Endodermal cell (in vitro differentiated cells): ENCODE data around the gene HMCES. TPM values are rescaled to one million over a fixed set of nuclear protein-coding genes. Genes with fewer than 3 reads are reported as not detected.
"Not testable (repeated sequence)": the region's sequence is repeated elsewhere in the genome, so short reads cannot be mapped to it uniquely, and the experiment has no call there.

Source experiments
- DNase-seq: peaks from one replicate; pipeline ENCODE4 v3.0.0-alpha.2; 2017
- H3K27ac ChIP-seq: 2 replicates; pipeline ENCODE4 v1.5.1; 2013; ENCODE audit warnings: mild to moderate bottlenecking, low read depth, low read length, moderate library complexity
- H3K27me3 ChIP-seq: 2 replicates; pipeline ENCODE4 v1.6.1; 2013; ENCODE audit warnings: mild to moderate bottlenecking, low read length, moderate library complexity; ENCODE audit not compliant: insufficient read depth, control insufficient read depth, poor library complexity, severe bottlenecking
- H3K36me3 ChIP-seq: 2 replicates; pipeline ENCODE4 v1.7.0; 2013; ENCODE audit warnings: mild to moderate bottlenecking, low read length, moderate library complexity; ENCODE audit not compliant: control insufficient read depth, insufficient read depth
- H3K4me1 ChIP-seq: one replicate; pipeline ENCODE4 v1.7.0; 2013; ENCODE audit warnings: low read length; ENCODE audit not compliant: control insufficient read depth, insufficient read depth
- H3K4me3 ChIP-seq: 2 replicates; pipeline ENCODE4 v1.5.1; 2013; ENCODE audit warnings: mild to moderate bottlenecking, low read length, moderate library complexity
- H3K9ac ChIP-seq: 2 replicates; pipeline ENCODE4 v1.6.1; 2013; ENCODE audit warnings: mild to moderate bottlenecking, low read length, moderate library complexity; ENCODE audit not compliant: poor library complexity, severe bottlenecking; ENCODE audit errors: extremely low read depth
- H3K9me3 ChIP-seq: 2 replicates; pipeline ENCODE4 v1.6.1; 2013; ENCODE audit warnings: mild to moderate bottlenecking, low read length, moderate library complexity; ENCODE audit not compliant: control insufficient read depth
- H3K27ac Mint-ChIP-seq: 2 replicates; pipeline ENCODE4 v1.8.0; 2020; ENCODE audit warnings: mixed read lengths
- H3K27me3 Mint-ChIP-seq: 2 replicates; pipeline ENCODE4 v1.8.0; 2021; ENCODE audit warnings: mild to moderate bottlenecking, mixed read lengths; ENCODE audit not compliant: insufficient read depth
- H3K36me3 Mint-ChIP-seq: 2 replicates; pipeline ENCODE4 v1.8.0; 2020; ENCODE audit warnings: low read depth, mixed read lengths
- H3K4me1 Mint-ChIP-seq: 2 replicates; pipeline ENCODE4 v1.8.0; 2020; ENCODE audit warnings: mixed read lengths
- H3K4me3 Mint-ChIP-seq: 2 replicates; pipeline ENCODE4 v1.8.0; 2020; ENCODE audit warnings: mild to moderate bottlenecking, moderate library complexity, mixed read lengths
- H3K9me3 Mint-ChIP-seq: 2 replicates; pipeline ENCODE4 v1.8.0; 2020; ENCODE audit warnings: mild to moderate bottlenecking, mixed read lengths
- WGBS, 2 experiments: methylation state at CpG; one replicate each; pipeline versions ENCODE4 v1.1.5 to v1.1.7; 2013; ENCODE audit warnings: missing lambda C conversion rate in 2 of 2, mixed read lengths in 1 of 2; ENCODE audit not compliant: insufficient coverage in 1 of 2, insufficient read length in 1 of 2; 5-methylcytosine and 5-hydroxymethylcytosine counted together
- total RNA-seq, 2 donors: library from RNA; stranded (reverse); fragmentation: NEBNext Ultra II Directional in 1 of 2; extraction: Animal tissue kit (Norgen Biotek cat#: 25700) in 1 of 2; gene quantifications; 2 replicates in 1 of 2; 3 replicates in 1 of 2; pipeline ENCODE4 v1.2.1, GENCODE V29; 2021
- TF ChIP-seq, protein P1 (sequence below): fragments of 200-600 bp; sonication (generic); conservative IDR thresholded peaks from 2 replicates; pipeline ENCODE4 v1.5.0; 2021; ENCODE audit warnings: antibody characterized with exemption, mild to moderate bottlenecking

HMCES gene
- total RNA-seq, 2 donors from 2014 or later: 42.9 to 46.9 TPM

DNA sequence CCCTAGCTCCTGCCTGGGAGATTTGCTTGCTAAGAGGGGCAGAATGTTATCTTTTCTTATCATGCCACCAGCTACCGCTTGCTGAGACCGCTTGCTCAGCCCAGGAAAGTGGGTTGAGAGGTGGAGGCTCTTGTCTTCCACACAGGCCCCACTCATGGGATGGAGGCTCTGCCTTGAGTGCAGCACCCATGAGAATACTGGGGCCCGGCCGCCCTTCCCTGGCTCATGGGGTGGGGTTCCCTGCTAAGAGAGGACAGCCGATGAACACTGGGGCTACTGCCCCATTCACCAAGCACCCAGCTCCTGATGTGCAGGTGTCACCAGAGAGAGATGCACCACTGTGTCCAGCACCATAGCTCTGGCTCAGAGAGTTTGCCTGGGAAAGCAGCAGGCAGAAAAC is 55.2 kb downstream of the HMCES start:
- TF ChIP-seq, protein P1, sequence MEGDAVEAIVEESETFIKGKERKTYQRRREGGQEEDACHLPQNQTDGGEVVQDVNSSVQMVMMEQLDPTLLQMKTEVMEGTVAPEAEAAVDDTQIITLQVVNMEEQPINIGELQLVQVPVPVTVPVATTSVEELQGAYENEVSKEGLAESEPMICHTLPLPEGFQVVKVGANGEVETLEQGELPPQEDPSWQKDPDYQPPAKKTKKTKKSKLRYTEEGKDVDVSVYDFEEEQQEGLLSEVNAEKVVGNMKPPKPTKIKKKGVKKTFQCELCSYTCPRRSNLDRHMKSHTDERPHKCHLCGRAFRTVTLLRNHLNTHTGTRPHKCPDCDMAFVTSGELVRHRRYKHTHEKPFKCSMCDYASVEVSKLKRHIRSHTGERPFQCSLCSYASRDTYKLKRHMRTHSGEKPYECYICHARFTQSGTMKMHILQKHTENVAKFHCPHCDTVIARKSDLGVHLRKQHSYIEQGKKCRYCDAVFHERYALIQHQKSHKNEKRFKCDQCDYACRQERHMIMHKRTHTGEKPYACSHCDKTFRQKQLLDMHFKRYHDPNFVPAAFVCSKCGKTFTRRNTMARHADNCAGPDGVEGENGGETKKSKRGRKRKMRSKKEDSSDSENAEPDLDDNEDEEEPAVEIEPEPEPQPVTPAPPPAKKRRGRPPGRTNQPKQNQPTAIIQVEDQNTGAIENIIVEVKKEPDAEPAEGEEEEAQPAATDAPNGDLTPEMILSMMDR: no peak
- peaks cover 13% of the 10 kb centered on the region for H3K4me1 Mint-ChIP-seq
- no peak overlapping the region for H3K27ac ChIP-seq
- no peaks in the 10 kb centered on the region for H3K36me3 ChIP-seq
- 81 to 90% methylated on average over 2 to 5 of the region's 5 CpGs for WGBS, 2 experiments
- H3K4me1 ChIP-seq: no peaks in the 10 kb centered on the region
- H3K27me3 ChIP-seq: no peaks in the 10 kb centered on the region
- no peaks in the 10 kb centered on the region for H3K9me3 ChIP-seq
- no peak overlapping the region for H3K4me3 Mint-ChIP-seq
- H3K27me3 Mint-ChIP-seq: peaks cover 9% of the 10 kb centered on the region
- no peak overlapping the region for H3K27ac Mint-ChIP-seq
- H3K9me3 Mint-ChIP-seq: peaks cover 4% of the 10 kb centered on the region
- no peak for DNase-seq
- H3K4me3 ChIP-seq: no peak overlapping the region
- H3K36me3 Mint-ChIP-seq: no peaks in the 10 kb centered on the region
- H3K9ac ChIP-seq: no peak overlapping the region

DNA sequence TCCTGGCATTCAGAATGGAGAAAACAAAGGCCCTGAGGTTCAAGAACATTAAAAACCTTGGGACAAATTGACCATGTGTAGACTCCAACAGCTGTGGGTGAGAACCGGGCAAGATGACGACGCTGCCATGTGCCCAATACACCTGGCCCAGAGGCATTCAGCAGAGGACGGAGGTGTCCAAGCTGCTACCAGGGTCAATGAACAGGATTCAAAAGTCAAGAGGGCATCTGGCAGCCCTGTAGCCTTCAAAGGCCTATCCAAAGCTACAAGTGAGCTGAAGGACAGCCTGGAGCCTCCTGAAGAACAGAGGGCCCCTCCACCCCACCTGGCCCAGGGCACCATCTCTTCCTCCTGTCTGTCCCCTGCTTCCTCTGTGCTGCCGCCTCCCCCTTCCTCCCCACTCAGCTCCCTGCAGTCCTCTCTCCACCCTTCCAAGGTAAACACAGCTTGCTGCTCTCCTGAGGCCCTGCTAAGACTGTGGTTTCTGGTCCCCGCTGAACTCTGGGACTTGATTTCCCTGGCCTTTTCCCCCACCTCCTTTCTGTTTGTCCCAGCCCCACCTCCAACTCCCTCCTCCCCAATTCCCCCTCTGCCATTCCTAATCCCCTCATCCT is 57.5 kb downstream of the HMCES start:
- no peaks in the 10 kb centered on the region for H3K4me1 ChIP-seq
- no peak overlapping the region for H3K27ac Mint-ChIP-seq
- H3K4me1 Mint-ChIP-seq: peaks cover 13% of the 10 kb centered on the region

DNA sequence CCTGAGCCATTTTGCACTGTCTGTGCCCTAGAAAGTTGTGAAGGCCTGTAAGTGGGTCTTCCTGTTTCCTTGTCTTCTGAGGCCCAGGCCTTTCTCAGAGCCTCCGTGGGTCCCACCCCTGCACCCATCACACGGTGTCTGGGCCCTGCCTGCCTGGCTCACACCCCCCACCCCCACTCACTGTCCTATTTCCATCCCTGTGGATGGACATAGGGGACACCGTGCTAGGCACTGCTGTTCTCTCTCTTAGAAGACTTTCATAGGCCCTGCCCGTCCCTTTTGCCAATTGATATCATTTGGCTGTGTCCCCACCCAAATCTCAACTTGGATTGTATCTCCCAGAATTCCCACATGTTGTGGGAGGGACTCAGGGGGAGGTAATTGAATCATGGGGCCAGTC is 59.0 kb downstream of the HMCES start:
- not testable (repeated sequence) for H3K4me3 ChIP-seq, H3K9me3 ChIP-seq, H3K27ac Mint-ChIP-seq, H3K4me3 Mint-ChIP-seq, H3K4me1 ChIP-seq, DNase-seq, H3K27me3 Mint-ChIP-seq, H3K27me3 ChIP-seq, H3K9ac ChIP-seq, H3K27ac ChIP-seq, H3K36me3 Mint-ChIP-seq, H3K36me3 ChIP-seq
- WGBS, 2 experiments: 91% methylated on average over 4 of the region's 4 CpGs; no CpG with 5 or more reads in 1 of the 2 experiments
- Mint-ChIP-seq H3K4me1 (peaks cover 13% of the 10 kb centered on the region), H3K9me3 (peaks cover 15% of the 10 kb centered on the region)

More for the DNA sequence above, 57.5 kb downstream of the HMCES start:
- H3K9me3 ChIP-seq: no peaks in the 10 kb centered on the region
- Mint-ChIP-seq H3K36me3 (no peaks in the 10 kb centered on the region), H3K27me3 (peaks cover 6% of the 10 kb centered on the region), H3K9me3 (peaks cover 15% of the 10 kb centered on the region), H3K4me3 (no peak overlapping the region)
- H3K9ac ChIP-seq: no peak overlapping the region
- H3K4me3 ChIP-seq: no peak overlapping the region
- no peaks in the 10 kb centered on the region for H3K36me3 ChIP-seq
- WGBS, 2 experiments: 89 to 96% methylated on average over 6 of the region's 6 CpGs
- DNase-seq: no peak
- TF ChIP-seq, protein P1: no peak
- H3K27ac ChIP-seq: no peak overlapping the region
- no peaks in the 10 kb centered on the region for H3K27me3 ChIP-seq

DNA sequence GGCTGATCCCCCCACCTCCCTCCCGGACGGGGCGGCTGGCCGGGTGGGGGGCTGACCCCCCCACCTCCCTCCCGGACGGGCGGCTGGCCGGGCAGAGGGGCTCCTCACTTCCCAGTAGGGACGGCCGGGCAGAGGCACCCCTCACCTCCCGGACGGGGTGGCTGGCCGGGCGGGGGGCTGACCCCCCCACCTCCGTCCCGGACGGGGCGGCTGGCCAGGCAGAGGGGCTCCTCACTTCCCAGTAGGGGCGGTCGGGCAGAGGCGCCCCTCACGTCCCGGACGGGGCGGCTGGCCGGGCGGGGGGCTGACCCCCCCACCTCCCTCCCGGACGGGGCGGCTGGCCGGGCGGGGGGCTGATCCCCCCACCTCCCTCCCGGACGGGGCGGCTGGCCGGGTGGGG is 60.5 kb downstream of the HMCES start:
- H3K27ac Mint-ChIP-seq, H3K36me3 Mint-ChIP-seq: not testable (repeated sequence)

DNA sequence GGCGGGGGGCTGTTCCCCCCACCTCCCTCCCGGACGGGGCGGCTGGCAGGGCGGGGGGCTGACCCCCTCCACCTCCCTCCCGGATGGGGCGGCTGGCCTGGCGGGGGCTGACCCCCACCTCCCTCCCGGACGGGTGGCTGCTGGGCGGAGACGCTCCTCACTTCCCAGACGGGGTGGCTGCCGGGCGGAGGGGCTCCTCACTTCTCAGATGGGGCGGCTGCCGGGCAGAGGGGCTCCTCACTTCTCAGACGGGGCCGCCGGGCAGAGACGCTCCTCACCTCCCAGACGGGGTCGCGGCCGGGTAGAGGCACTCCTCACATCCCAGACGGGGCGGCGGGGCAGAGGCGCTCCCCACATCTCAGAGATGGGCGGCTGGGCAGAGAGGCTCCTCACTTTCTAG is 61.2 kb downstream of the HMCES start:
- not testable (repeated sequence) for H3K27me3 Mint-ChIP-seq, H3K27me3 ChIP-seq, H3K36me3 ChIP-seq, H3K27ac Mint-ChIP-seq, H3K9me3 ChIP-seq, H3K4me3 ChIP-seq, H3K36me3 Mint-ChIP-seq, DNase-seq, H3K4me1 ChIP-seq, H3K4me3 Mint-ChIP-seq, H3K9ac ChIP-seq, H3K27ac ChIP-seq
- Mint-ChIP-seq H3K9me3 (peaks cover 15% of the 10 kb centered on the region), H3K4me1 (peaks cover 12% of the 10 kb centered on the region)
- WGBS, 2 experiments: 94 to 100% methylated on average over 4 to 18 of the region's 30 CpGs

More for the DNA sequence above, 60.5 kb downstream of the HMCES start:
- whole genome bisulfite sequencing, 2 experiments: 98% methylated on average over 8 to 12 of the region's 36 CpGs
- H3K9ac ChIP-seq, H3K4me1 ChIP-seq, H3K27ac ChIP-seq, H3K27me3 ChIP-seq, H3K36me3 ChIP-seq, H3K9me3 ChIP-seq, H3K4me3 Mint-ChIP-seq, H3K4me3 ChIP-seq, DNase-seq, H3K27me3 Mint-ChIP-seq: not testable (repeated sequence)
- Mint-ChIP-seq H3K4me1 (peaks cover 10% of the 10 kb centered on the region), H3K9me3 (peaks cover 15% of the 10 kb centered on the region)
